Activated CD4-positive, alpha-beta memory T cell treated with anti-CD3 and anti-CD28 coated beads, Interleukin-2, amount 10 ng/mL, durations not matched to agents 7 days and 5 days (primary cell): Measurements from ENCODE around the gene DDOST. TPM values are rescaled to one million over a fixed set of nuclear protein-coding genes. Genes with fewer than 3 reads are reported as not detected.

Experiments
- CTCF ChIA-PET: fragments of 350-600 bp; sonication (Branson Sonifier 250); formaldehyde crosslinking; loops from one replicate; lab custom pipeline; 2021; ENCODE audit warnings: antibody characterized with exemption, inconsistent platforms; lab: Charles Lee
- POLR2A ChIA-PET: fragments of 350-600 bp; sonication (Branson Sonifier 250); formaldehyde crosslinking; loops from one replicate; lab custom pipeline; 2021; ENCODE audit warnings: antibody characterized with exemption; lab: Charles Lee
- DNase-seq: peaks from one replicate; pipeline ENCODE4 v3.0.0-alpha.2; 2020
- H3K27ac Mint-ChIP-seq: one replicate; pipeline ENCODE4 v1.8.0; 2021; ENCODE audit warnings: mild to moderate bottlenecking, mixed read lengths
- H3K27me3 Mint-ChIP-seq: one replicate; pipeline ENCODE4 v1.8.0; 2021; ENCODE audit warnings: mixed read lengths
- H3K36me3 Mint-ChIP-seq: one replicate; pipeline ENCODE4 v1.8.0; 2021; ENCODE audit warnings: low read depth, mixed read lengths
- H3K4me1 Mint-ChIP-seq: one replicate; pipeline ENCODE4 v1.8.0; 2021; ENCODE audit warnings: mixed read lengths
- H3K4me3 Mint-ChIP-seq: one replicate; pipeline ENCODE4 v1.8.0; 2021; ENCODE audit warnings: mild to moderate bottlenecking, mixed read lengths
- H3K9me3 Mint-ChIP-seq: one replicate; pipeline ENCODE4 v1.8.0; 2021; ENCODE audit warnings: mixed read lengths
- total RNA-seq, 2 experiments: library from RNA; stranded (reverse); gene quantifications; one replicate each; pipeline ENCODE4 v1.2.3, GENCODE V29; 2021

DDOST gene
- total RNA-seq, 2 experiments from 2014 or later: 171 to 182 TPM

GRCh38 chr1:20648946-20649345 lies 12.2 kb downstream of the DDOST start:
- no peak overlapping the region for H3K27ac Mint-ChIP-seq
- H3K4me3 Mint-ChIP-seq: no peak overlapping the region
- H3K9me3 Mint-ChIP-seq: no peaks in the 10 kb centered on the region
- ChIA-PET POLR2A (interaction anchor here (1.5 kb wide), 1 partner anchor 15 kb away, joined by 6 read pairs; no protein-coding TSS in a partner anchor), CTCF (no interaction called here)
- DNase-seq: no peak
- no peaks in the 10 kb centered on the region for H3K27me3 Mint-ChIP-seq
- peaks cover 46% of the 10 kb centered on the region for H3K36me3 Mint-ChIP-seq
- no peaks in the 10 kb centered on the region for H3K4me1 Mint-ChIP-seq

GRCh38 chr1:20648438-20648837 lies 12.7 kb downstream of the DDOST start:
- H3K36me3 Mint-ChIP-seq: peaks cover 41% of the 10 kb centered on the region
- H3K9me3 Mint-ChIP-seq: no peaks in the 10 kb centered on the region
- no peaks in the 10 kb centered on the region for H3K4me1 Mint-ChIP-seq
- H3K27me3 Mint-ChIP-seq: no peaks in the 10 kb centered on the region
- no peak for DNase-seq
- H3K4me3 Mint-ChIP-seq: no peak overlapping the region
- ChIA-PET CTCF (interaction anchor here (0.8 kb wide), 1 partner anchor 14 kb away, joined by 3 read pairs; no protein-coding TSS in a partner anchor), POLR2A (interaction anchor here (1.5 kb wide), 1 partner anchor 15 kb away, joined by 6 read pairs; no protein-coding TSS in a partner anchor)
- no peak overlapping the region for H3K27ac Mint-ChIP-seq

GRCh38 chr1:20645414-20645813 lies 15.8 kb downstream of the DDOST start:
- H3K27ac Mint-ChIP-seq: no peak overlapping the region
- ChIA-PET CTCF (interaction anchor here (1.5 to 2.9 kb wide), 2 partner anchors 12 to 16 kb away, joined by 8 to 22 read pairs; partner anchors contain the start of genes DDOST and PINK1), POLR2A (interaction anchor here (0.9 to 1.0 kb wide), 3 partner anchors 10 to 16 kb away, joined by 3 to 4 read pairs (median 3); partner anchors contain the start of gene DDOST)
- H3K4me1 Mint-ChIP-seq: no peaks in the 10 kb centered on the region
- DNase-seq: no peak
- no peak overlapping the region for H3K4me3 Mint-ChIP-seq
- no peaks in the 10 kb centered on the region for H3K27me3 Mint-ChIP-seq
- H3K9me3 Mint-ChIP-seq: no peaks in the 10 kb centered on the region
- peaks cover 18% of the 10 kb centered on the region for H3K36me3 Mint-ChIP-seq

- Mint-ChIP-seq H3K27me3 (no peaks in the 10 kb centered on the region), H3K27ac (no peak overlapping the region), H3K36me3 (peaks cover 8% of the 10 kb centered on the region), H3K4me1 (no peaks in the 10 kb centered on the region), H3K4me3 (no peak overlapping the region), H3K9me3 (no peaks in the 10 kb centered on the region)
- no peak for DNase-seq
- CTCF ChIA-PET: interaction anchor here (2.9 kb wide), 1 partner anchor 11 kb away, joined by 22 read pairs; the partner anchor contains the start of gene PINK1
- POLR2A ChIA-PET: no interaction called here
These were observed 16.8 kb downstream of the DDOST start for GRCh38 chr1:20644416-20644815.

GRCh38 chr1:20643080-20643479 lies 18.1 kb downstream of the DDOST start:
- Mint-ChIP-seq H3K4me1 (no peaks in the 10 kb centered on the region), H3K9me3 (no peaks in the 10 kb centered on the region), H3K36me3 (no peaks in the 10 kb centered on the region), H3K27ac (no peak overlapping the region), H3K4me3 (no peak overlapping the region), H3K27me3 (no peaks in the 10 kb centered on the region)
- CTCF ChIA-PET: interaction anchor here (1.2 to 1.4 kb wide), 2 partner anchors 9 to 68 kb away, joined by 3 to 7 read pairs; no protein-coding TSS in a partner anchor
- no peak for DNase-seq
- POLR2A ChIA-PET: interaction anchor here (1.7 kb wide), 1 partner anchor 17 kb away, joined by 4 read pairs; no protein-coding TSS in a partner anchor

- no peak overlapping the region for H3K4me3 Mint-ChIP-seq
- H3K27me3 Mint-ChIP-seq: no peaks in the 10 kb centered on the region
- H3K4me1 Mint-ChIP-seq: no peaks in the 10 kb centered on the region
- CTCF ChIA-PET: interaction anchor here (0.7 to 1.3 kb wide), 4 partner anchors 9 to 120 kb away, joined by 3 to 6 read pairs (median 4); partner anchors contain the start of genes DDOST and PINK1
- no peaks in the 10 kb centered on the region for H3K36me3 Mint-ChIP-seq
- POLR2A ChIA-PET: interaction anchor here (1.7 kb wide), 1 partner anchor 18 kb away, joined by 4 read pairs; no protein-coding TSS in a partner anchor
- no peak overlapping the region for H3K27ac Mint-ChIP-seq
- no peak for DNase-seq
- no peaks in the 10 kb centered on the region for H3K9me3 Mint-ChIP-seq
These were observed 19.2 kb downstream of the DDOST start for GRCh38 chr1:20641975-20642374.

- ChIA-PET CTCF (interaction anchor here (1.3 to 1.4 kb wide), 2 partner anchors 13 to 113 kb away, joined by 3 read pairs; no protein-coding TSS in a partner anchor), POLR2A (no interaction called here)
- H3K9me3 Mint-ChIP-seq: no peaks in the 10 kb centered on the region
- H3K4me1 Mint-ChIP-seq: no peaks in the 10 kb centered on the region
- H3K4me3 Mint-ChIP-seq: no peak overlapping the region
- H3K36me3 Mint-ChIP-seq: no peaks in the 10 kb centered on the region
- DNase-seq: peak; percentile 66
- no peak overlapping the region for H3K27ac Mint-ChIP-seq
- no peaks in the 10 kb centered on the region for H3K27me3 Mint-ChIP-seq
These were observed 21.0 kb downstream of the DDOST start for GRCh38 chr1:20640183-20640597.

- Mint-ChIP-seq H3K4me1 (peaks cover 14% of the 10 kb centered on the region), H3K36me3 (no peaks in the 10 kb centered on the region), H3K27ac (no peak overlapping the region), H3K4me3 (no peak overlapping the region), H3K27me3 (peaks cover 2% of the 10 kb centered on the region), H3K9me3 (no peaks in the 10 kb centered on the region)
- DNase-seq: no peak
- CTCF ChIA-PET: interaction anchor here (0.6 to 1.1 kb wide), 2 partner anchors 36 to 554 kb away, joined by 3 read pairs; no protein-coding TSS in a partner anchor
- POLR2A ChIA-PET: interaction anchor here (1.3 kb wide), 1 partner anchor 14 kb away, joined by 3 read pairs; no protein-coding TSS in a partner anchor
These were observed 24.3 kb downstream of the DDOST start for GRCh38 chr1:20636785-20637347.

GRCh38 chr1:20634594-20635084 lies 26.5 kb downstream of the DDOST start:
- DNase-seq: peak; percentile 23
- H3K27me3 Mint-ChIP-seq: peaks cover 7% of the 10 kb centered on the region
- H3K9me3 Mint-ChIP-seq: no peaks in the 10 kb centered on the region
- ChIA-PET CTCF (interaction anchor here (0.6 to 3.5 kb wide), 11 partner anchors 9 to 422 kb away, joined by 3 to 37 read pairs (median 4); partner anchors contain the start of gene DDOST), POLR2A (interaction anchor here (0.9 to 2.7 kb wide), 4 partner anchors 26 to 152 kb away, joined by 3 to 19 read pairs (median 6); partner anchors contain the start of genes CDA, DDOST and HP1BP3)
- H3K27ac Mint-ChIP-seq: no peak overlapping the region
- H3K4me3 Mint-ChIP-seq: peak overlapping the region; percentile 77
- no peaks in the 10 kb centered on the region for H3K36me3 Mint-ChIP-seq
- H3K4me1 Mint-ChIP-seq: peaks cover 14% of the 10 kb centered on the region

GRCh38 chr1:20634065-20634593 lies 27.0 kb downstream of the DDOST start:
- ChIA-PET POLR2A (interaction anchor here (0.8 to 2.7 kb wide), 11 partner anchors 12 to 153 kb away, joined by 3 to 19 read pairs (median 4); partner anchors contain the start of genes CDA, DDOST and HP1BP3), CTCF (interaction anchor here (0.6 to 3.5 kb wide), 23 partner anchors 8 to 751 kb away, joined by 3 to 37 read pairs (median 4); partner anchors contain the start of genes CDA and DDOST)
- peak; percentile 21 for DNase-seq
- peak overlapping the region; percentile 21 for H3K27ac Mint-ChIP-seq
- H3K4me1 Mint-ChIP-seq: peaks cover 14% of the 10 kb centered on the region
- H3K36me3 Mint-ChIP-seq: no peaks in the 10 kb centered on the region
- no peaks in the 10 kb centered on the region for H3K9me3 Mint-ChIP-seq
- peaks cover 7% of the 10 kb centered on the region for H3K27me3 Mint-ChIP-seq
- peak overlapping the region; percentile 77 for H3K4me3 Mint-ChIP-seq

- POLR2A ChIA-PET: interaction anchor here (0.8 to 2.7 kb wide), 11 partner anchors 13 to 153 kb away, joined by 3 to 19 read pairs (median 4); partner anchors contain the start of genes CDA, DDOST and HP1BP3
These were observed 27.7 kb downstream of the DDOST start, which contains the start of gene PINK1 for GRCh38 chr1:20633190-20634064. Gene PINK1, plus strand, starts transcription at chr1:20633458. Its CDS starts 91 bp downstream, at chr1:20633549.

More at GRCh38 chr1:20633190-20634064, 27.7 kb downstream of the DDOST start, which contains the start of gene PINK1:
- H3K9me3 Mint-ChIP-seq: no peaks in the 10 kb centered on the region
- DNase-seq: peak; percentile 90
- H3K4me1 Mint-ChIP-seq: peaks cover 14% of the 10 kb centered on the region
- H3K27me3 Mint-ChIP-seq: peaks cover 9% of the 10 kb centered on the region
- no peaks in the 10 kb centered on the region for H3K36me3 Mint-ChIP-seq
- H3K27ac Mint-ChIP-seq: peak within 1 kb of the TSS; percentile 44
- H3K4me3 Mint-ChIP-seq: peak within 1 kb of the TSS; percentile 77
- CTCF ChIA-PET: interaction anchor here (0.6 to 3.5 kb wide), 27 partner anchors 8 to 750 kb away, joined by 3 to 37 read pairs (median 4); partner anchors contain the start of genes CDA, DDOST and MUL1
